SK-N-SH (cell line): ENCODE measurements around the gene IGF1R. TPM values are rescaled to one million over a fixed set of nuclear protein-coding genes. Genes with fewer than 3 reads are reported as not detected.

Source experiments
- CTCF ChIA-PET: fragments of 300-600, 350-600 bp; formaldehyde crosslinking; extraction: SDS; loops from one replicate; lab custom pipeline; 2021; lab: Yijun Ruan, JAX
- POLR2A ChIA-PET: fragments of 350-600 bp; sonication (Branson Sonifier 250); formaldehyde crosslinking; extraction: SDS; loops from one replicate; lab custom pipeline; 2020; ENCODE audit warnings: antibody characterized with exemption, inconsistent platforms; lab: Yijun Ruan, JAX
- DNase-seq: peaks from one replicate; pipeline ENCODE4 v3.0.0; 2012
- H2AFZ ChIP-seq: fragments of 200-600 bp; sonication (generic); 2 replicates; pipeline ENCODE4 v1.8.1; 2016; ENCODE audit warnings: antibody characterized with exemption, mild to moderate bottlenecking, low read depth
- H3F3A ChIP-seq: fragments of 200-600 bp; sonication (generic); replicated peaks from 2 replicates; pipeline ENCODE3; 2016; ENCODE audit warnings: antibody characterized with exemption, mild to moderate bottlenecking; ENCODE audit not compliant: insufficient read depth
- H3K27ac ChIP-seq, 2 experiments: fragments of 200-500 bp in 1 of 2; fragments of 200-600 bp in 1 of 2; sonication (Bioruptor generic) in 1 of 2; sonication (generic), shearing (Covaris generic) in 1 of 2; 2 replicates each; pipeline versions ENCODE4 v1.5.1 to v1.6.1; 2014 to 2016; ENCODE audit warnings: low read depth in 2 of 2, inconsistent platforms in 1 of 2, low read length in 1 of 2, mild to moderate bottlenecking in 1 of 2, mixed read lengths in 1 of 2
- H3K27me3 ChIP-seq: fragments of 200-600 bp; sonication (generic), shearing (Covaris generic); 2 replicates; pipeline ENCODE4 v1.6.1; 2016; ENCODE audit warnings: mixed run types; ENCODE audit not compliant: insufficient read depth
- H3K36me3 ChIP-seq, 2 experiments: fragments of 200-500 bp in 1 of 2; fragments of 200-600 bp in 1 of 2; sonication (Bioruptor generic) in 1 of 2; sonication (generic) in 1 of 2; replicated peaks in 1 of 2; 2 replicates each; pipeline versions ENCODE3 to v1.5.1; 2014 to 2016; ENCODE audit warnings: low read length in 1 of 2, mild to moderate bottlenecking in 1 of 2; ENCODE audit not compliant: insufficient read depth in 2 of 2, control insufficient read depth in 1 of 2
- H3K4me1 ChIP-seq, 2 experiments: fragments of 200-500 bp in 1 of 2; fragments of 200-600 bp in 1 of 2; sonication (Bioruptor generic) in 1 of 2; sonication (generic), shearing (Covaris generic) in 1 of 2; 2 replicates each; pipeline versions ENCODE4 v1.5.1 to v1.6.1; 2014 to 2016; ENCODE audit warnings: low read depth in 1 of 2, low read length in 1 of 2, mixed run types in 1 of 2; ENCODE audit not compliant: insufficient read depth in 2 of 2, control insufficient read depth in 1 of 2
- H3K4me2 ChIP-seq: fragments of 200-600 bp; sonication (generic), shearing (Covaris generic); 2 replicates; pipeline ENCODE4 v1.6.1; 2017; ENCODE audit warnings: mixed run types
- H3K4me3 ChIP-seq, 2 experiments: fragments of 200-500 bp in 1 of 2; fragments of 200-600 bp in 1 of 2; sonication (Bioruptor generic) in 1 of 2; sonication (generic), shearing (Covaris generic) in 1 of 2; 2 replicates each; pipeline versions ENCODE4 v1.5.1 to v1.8.1; 2014 to 2016; ENCODE audit warnings: low read depth in 2 of 2, inconsistent platforms in 1 of 2, low read length in 1 of 2, mild to moderate bottlenecking in 1 of 2, mixed read lengths in 1 of 2, moderate library complexity in 1 of 2
- H3K79me2 ChIP-seq: fragments of 200-600 bp; sonication (generic); 2 replicates; pipeline ENCODE4 v1.8.1; 2017; ENCODE audit warnings: mild to moderate bottlenecking; ENCODE audit not compliant: insufficient read depth
- H3K9ac ChIP-seq: fragments of 200-600 bp; sonication (generic); 2 replicates; pipeline ENCODE4 v1.6.1; 2017; ENCODE audit warnings: mixed run types
- H3K9me2 ChIP-seq: fragments of 200-600 bp; sonication (generic); 2 replicates; pipeline ENCODE4 v1.6.1; 2017; ENCODE audit warnings: mixed run types
- H3K9me3 ChIP-seq: fragments of 200-600 bp; sonication (generic); 2 replicates; pipeline ENCODE4 v1.6.1; 2017; ENCODE audit warnings: mixed run types, mild to moderate bottlenecking, moderate library complexity
- H4K20me1 ChIP-seq: fragments of 200-600 bp; sonication (generic); 2 replicates; pipeline ENCODE4 v1.6.1; 2017; ENCODE audit warnings: mild to moderate bottlenecking, mixed run types; ENCODE audit not compliant: insufficient read depth
- CHD2 ChIP-seq: fragments of 150-350 bp; IDR thresholded peaks from 2 replicates; pipeline ENCODE4 v1.6.1; 2018; ENCODE audit warnings: low read length; ENCODE audit not compliant: partially characterized antibody
- CTCF ChIP-seq: fragments of 200-600 bp; sonication (generic); IDR thresholded peaks from 2 replicates; pipeline ENCODE4 v1.6.1; 2017; ENCODE audit warnings: antibody characterized with exemption, mild to moderate bottlenecking, moderate library complexity
- ELF1 ChIP-seq: IDR thresholded peaks from 2 replicates; pipeline ENCODE4 v1.4.0; 2012
- EP300 ChIP-seq, 2 experiments: IDR thresholded peaks; 2 replicates each; pipeline versions ENCODE4 v1.4.0 to v1.6.1; 2012; ENCODE audit warnings: borderline replicate concordance in 1 of 2, low read depth in 1 of 2, low read length in 1 of 2
- FOSL2 ChIP-seq: IDR thresholded peaks from 2 replicates; pipeline ENCODE4 v1.4.0; 2012; ENCODE audit warnings: low read depth, mild to moderate bottlenecking, moderate library complexity, borderline replicate concordance
- FOXJ3 ChIP-seq: sonication (generic); formaldehyde crosslinking; IDR thresholded peaks from 2 replicates; pipeline ENCODE4 v1.5.1; 2020; ENCODE audit warnings: mild to moderate bottlenecking, missing genetic modification reagents
- IRF3 ChIP-seq: fragments of 150-350 bp; IDR thresholded peaks from 2 replicates; pipeline ENCODE4 v1.6.1; 2016; ENCODE audit warnings: mild to moderate bottlenecking, low read depth, low read length
- JUND ChIP-seq: IDR thresholded peaks from 2 replicates; pipeline ENCODE4 v1.4.0; 2012
- MAX ChIP-seq: IDR thresholded peaks from 2 replicates; pipeline ENCODE4 v1.4.0; 2012; ENCODE audit warnings: low read depth
- MEF2A ChIP-seq: IDR thresholded peaks from 2 replicates; pipeline ENCODE4 v1.4.0; 2012; ENCODE audit warnings: low read depth, borderline replicate concordance
- NFIC ChIP-seq: IDR thresholded peaks from 2 replicates; pipeline ENCODE4 v1.4.0; 2012; ENCODE audit warnings: borderline replicate concordance
- NRF1 ChIP-seq: IDR thresholded peaks from 2 replicates; pipeline ENCODE4 v1.6.1; 2012; ENCODE audit warnings: low read depth, mild to moderate bottlenecking, low read length
- RAD21 ChIP-seq: IDR thresholded peaks from 2 replicates; pipeline ENCODE4 v1.6.1; 2012; ENCODE audit warnings: mild to moderate bottlenecking, low read length
- REST ChIP-seq: IDR thresholded peaks from 2 replicates; pipeline ENCODE4 v1.6.1; 2012; ENCODE audit warnings: mild to moderate bottlenecking, low read depth, low read length, moderate library complexity
- TCF12 ChIP-seq: IDR thresholded peaks from 2 replicates; pipeline ENCODE4 v1.4.0; 2012
- TEAD4 ChIP-seq: IDR thresholded peaks from 2 replicates; pipeline ENCODE4 v1.4.0; 2012; ENCODE audit warnings: mild to moderate bottlenecking, borderline replicate concordance; ENCODE audit not compliant: insufficient read depth
- USF1 ChIP-seq: IDR thresholded peaks from 2 replicates; pipeline ENCODE4 v1.4.0; 2012; ENCODE audit warnings: low read depth, borderline replicate concordance
- USF2 ChIP-seq: fragments of 150-350 bp; IDR thresholded peaks from 2 replicates; pipeline ENCODE4 v1.6.1; 2017; ENCODE audit warnings: antibody characterized with exemption, low read length, low read depth, borderline replicate concordance
- YY1 ChIP-seq: IDR thresholded peaks from 2 replicates; pipeline ENCODE4 v1.4.0; 2012; ENCODE audit warnings: low read depth, mild to moderate bottlenecking
- WGBS: methylation state at CpG from one replicate; pipeline ENCODE4 v1.1.6; 2017; ENCODE audit warnings: low lambda C conversion rate; 5-methylcytosine and 5-hydroxymethylcytosine counted together
- polyA plus RNA-seq, 3 experiments: library from polyadenylated mRNA; depleted of rRNA; stranded (reverse); fragments of >200 nt; gene quantifications; 2 replicates each; pipeline ENCODE4 v1.2.3, GENCODE V29; 2012

IGF1R gene
- polyA plus RNA-seq, 1 of the 3 experiments (the other 2 are of a cell fraction), result 9.5 TPM

- no peaks in the 10 kb centered on the region; the same call in 1 of the 2 replicates for H4K20me1 ChIP-seq
- CTCF ChIA-PET, result no interaction called here
- TF ChIP-seq CHD2 (no peak), IRF3 (no peak), NRF1 (no peak), USF1 (no peak), EP300 (IDR thresholded peaks at IDR 0.05; ENCODE audit: borderline replicate concordance in 1 of 2, low read depth in 1 of 2, low read length in 1 of 2) (no peak), REST (no peak), YY1 (no peak), FOXJ3 (CRISPR knock-in tag) (no peak), USF2 (no peak), FOSL2 (no peak), MAX (no peak), TCF12 (no peak), ELF1 (no peak), JUND (no peak), TEAD4 (no peak), RAD21 (no peak), MEF2A (no peak), CTCF (no peak), NFIC (no peak)
- TF ChIP-seq, all 33 proteins: peak for 0
- no peaks in the 10 kb centered on the region; the same call in 1 of the 2 replicates for H3K79me2 ChIP-seq
- POLR2A ChIA-PET, result no interaction called here
- peaks cover 19 to 21% of the 10 kb centered on the region in 2 experiments for H3K4me1 ChIP-seq
- H3F3A ChIP-seq, result no peaks in the 10 kb centered on the region
- no peak overlapping the region for H3K9ac ChIP-seq
- no peak for DNase-seq
- no peak overlapping the region for H2AFZ ChIP-seq
- no peak overlapping the region for H3K27ac ChIP-seq
- no peaks in the 10 kb centered on the region for H3K27me3 ChIP-seq
- no peaks in the 10 kb centered on the region for H3K9me3 ChIP-seq
- no peaks in the 10 kb centered on the region for H3K9me2 ChIP-seq
- no peak overlapping the region for H3K4me2 ChIP-seq
- peaks cover 17 to 30% of the 10 kb centered on the region in 2 experiments for H3K36me3 ChIP-seq
- H3K4me3 ChIP-seq, result no peak overlapping the region
- WGBS, result 93% methylated on average over 21 of the region's 21 CpGs
Measured at GRCh38 chr15:98909968-98910885, 261.9 kb downstream of the IGF1R start.
